ENCODE results near the gene SSMEM1.

The SSMEM1 gene

DNA sequence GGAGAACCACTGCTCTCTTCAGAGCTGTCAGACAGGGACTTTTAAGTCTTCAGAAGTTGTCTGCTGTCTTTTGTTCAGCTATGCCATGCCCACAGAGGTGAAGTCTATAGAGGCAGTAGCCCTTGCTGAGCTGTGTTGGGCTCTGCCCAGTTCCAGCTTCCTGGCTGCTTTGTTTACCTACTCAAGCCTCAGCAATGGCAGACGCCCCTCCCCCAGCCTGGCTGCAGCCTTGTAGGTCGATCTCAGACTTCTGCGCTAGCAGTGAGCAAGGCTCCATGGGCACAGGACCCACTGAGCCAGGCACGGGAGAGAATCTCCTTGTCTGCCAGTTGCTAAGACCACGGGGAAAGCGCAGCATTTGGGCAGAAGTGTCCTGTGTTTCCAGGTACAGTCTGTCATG is 46.9 kb downstream of the SSMEM1 start:
- FAIRE-seq = no peak

DNA sequence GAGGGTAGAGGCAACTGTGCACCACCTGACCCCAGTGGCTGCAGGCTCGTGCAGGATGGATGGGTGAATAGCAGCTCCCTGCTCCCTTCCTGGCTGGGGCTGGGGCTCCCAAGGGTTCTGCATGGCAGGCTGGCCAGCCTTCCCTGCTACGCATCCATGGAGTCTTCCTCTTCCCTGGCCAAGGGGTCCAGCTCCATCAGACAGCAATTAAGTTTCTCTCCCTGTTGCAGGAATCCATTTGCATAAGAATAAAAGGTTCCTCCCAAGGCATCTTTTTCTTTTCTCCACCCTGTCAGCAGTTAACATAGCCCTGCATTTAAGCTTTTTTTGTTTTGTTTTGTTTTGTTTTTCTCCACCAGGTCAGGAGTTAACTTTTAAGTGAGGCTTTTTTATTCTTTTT is 49.0 kb downstream of the SSMEM1 start:
- FAIRE-seq = no peak

DNA sequence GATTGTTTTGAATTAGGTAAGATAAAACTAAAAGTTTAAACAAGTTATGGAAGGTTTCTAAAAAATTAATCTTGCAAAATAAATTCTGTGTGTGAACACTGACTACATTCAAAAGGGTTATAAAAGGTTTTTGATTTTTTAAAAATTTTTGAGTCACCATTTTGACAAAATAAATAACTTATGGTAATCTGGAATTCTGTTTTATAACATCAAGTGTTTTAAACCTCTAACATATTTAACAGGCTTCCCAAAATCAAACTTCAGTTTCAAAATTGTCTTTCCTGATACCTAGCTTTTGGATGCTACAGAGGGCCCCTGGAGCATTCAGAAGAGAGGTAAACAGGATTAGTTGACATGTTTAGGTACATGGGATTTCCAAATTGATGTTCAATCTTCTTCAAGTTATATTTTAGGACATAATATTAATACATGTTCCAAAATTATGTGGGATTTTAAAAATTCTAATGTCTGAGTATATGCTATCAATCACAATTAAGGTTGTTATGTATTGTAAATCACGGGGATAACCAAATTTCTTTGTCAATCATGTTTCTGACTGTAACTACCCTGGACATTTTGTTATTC is 50.9 kb downstream of the SSMEM1 start:
- FAIRE-seq = no peak

DNA sequence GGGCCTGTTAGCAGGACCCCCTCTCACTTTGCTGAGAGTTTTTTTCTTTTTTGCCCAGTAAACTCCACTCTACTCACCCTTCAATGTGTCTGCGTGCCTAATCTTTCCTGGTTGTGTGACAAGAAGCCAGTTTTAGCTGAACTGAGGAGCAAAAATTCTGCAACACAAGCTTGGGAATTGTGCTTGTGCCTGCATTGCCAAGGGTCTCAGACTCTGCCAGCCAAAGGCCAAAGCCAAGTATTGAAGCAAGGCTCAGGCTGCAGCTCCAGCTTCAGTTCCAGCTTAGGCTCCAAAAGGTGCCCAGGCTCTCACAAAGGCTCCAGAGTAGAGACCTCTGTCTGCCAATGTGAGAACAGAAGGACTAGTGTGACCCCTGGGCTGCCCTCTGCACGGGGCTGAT is 54.8 kb downstream of the SSMEM1 start:
- FAIRE-seq = no peak

DNA sequence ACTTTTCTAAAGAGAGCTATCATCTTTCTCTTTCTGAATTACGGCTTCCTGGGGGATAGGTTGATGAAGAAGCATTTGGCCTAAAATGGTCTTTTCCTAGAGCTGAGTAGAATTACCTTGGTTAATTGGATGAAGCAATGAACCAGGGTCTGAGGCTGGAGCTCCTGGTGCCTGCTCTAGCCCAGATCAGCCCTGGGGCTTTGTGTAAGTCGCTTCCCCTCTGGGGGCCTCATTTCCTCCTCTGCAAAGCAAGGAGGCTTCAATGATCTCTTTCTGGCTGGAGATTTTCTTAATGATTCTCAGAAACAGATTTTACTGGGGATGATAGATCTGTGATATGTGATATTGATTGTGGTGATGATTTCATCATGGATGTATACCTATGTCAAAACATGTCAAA is 55.5 kb downstream of the SSMEM1 start:
- no peak for FAIRE-seq

Measured in colon (tissue), 2 donors.